SU-DHL-6 (cell line): ENCODE measurements around the gene ARRB1.

Experiments
- H2AFZ ChIP-seq: fragments of 200-600 bp; sonication (generic); 2 replicates; pipeline ENCODE4 v1.6.1; 2014; ENCODE audit warnings: low read depth, mild to moderate bottlenecking, moderate library complexity, mixed read lengths, antibody characterized with exemption, low read length; ENCODE audit not compliant: severe bottlenecking
- H3F3A ChIP-seq: fragments of 200-600 bp; shearing (Covaris generic); 2 replicates; pipeline ENCODE4 v1.6.0; 2016; ENCODE audit warnings: antibody characterized with exemption, mild to moderate bottlenecking; ENCODE audit not compliant: insufficient read depth
- H3K27ac ChIP-seq: fragments of 200-600 bp; sonication (generic); 2 replicates; pipeline ENCODE4 v1.5.1; 2016; ENCODE audit warnings: low read depth, mild to moderate bottlenecking, low read length, moderate library complexity, mixed read lengths
- H3K27me3 ChIP-seq: fragments of 200-600 bp; sonication (generic), shearing (Covaris generic); 2 replicates; pipeline ENCODE4 v1.6.0; 2014; ENCODE audit warnings: mild to moderate bottlenecking, low read length
- H3K36me3 ChIP-seq: fragments of 200-600 bp; sonication (generic); 2 replicates; pipeline ENCODE4 v1.6.1; 2014; ENCODE audit warnings: mild to moderate bottlenecking, low read length, mixed read lengths
- H3K4me2 ChIP-seq: fragments of 300-600, 200-600 bp; shearing (Covaris generic), sonication (generic); 2 replicates; pipeline ENCODE4 v1.6.0; 2014; ENCODE audit warnings: low read length, low read depth, mild to moderate bottlenecking; ENCODE audit not compliant: poor library complexity, severe bottlenecking
- H3K4me3 ChIP-seq: fragments of 200-600 bp; sonication (generic); 2 replicates; pipeline ENCODE4 v1.5.1; 2014; ENCODE audit warnings: antibody characterized with exemption, low read length, mild to moderate bottlenecking, mixed read lengths; ENCODE audit not compliant: insufficient read depth, poor library complexity, severe bottlenecking
- H3K79me2 ChIP-seq: fragments of 200-600 bp; sonication (generic); 2 replicates; pipeline ENCODE4 v1.6.1; 2014; ENCODE audit warnings: mild to moderate bottlenecking, low read length, moderate library complexity; ENCODE audit not compliant: insufficient read depth
- H3K9ac ChIP-seq: fragments of 200-600 bp; sonication (generic); 2 replicates; pipeline ENCODE4 v1.7.0; 2014; ENCODE audit warnings: mild to moderate bottlenecking, low read length
- H3K9me2 ChIP-seq: fragments of 200-600 bp; sonication (generic); replicated peaks from 2 replicates; pipeline ENCODE4 v1.6.1; 2014; ENCODE audit warnings: low read length; ENCODE audit not compliant: insufficient read depth
- H3K9me3 ChIP-seq: fragments of 200-600 bp; sonication (generic); 2 replicates; pipeline ENCODE4 v1.6.1; 2014; ENCODE audit warnings: low read length, mixed read lengths; ENCODE audit not compliant: insufficient read depth
- H4K20me1 ChIP-seq: fragments of 200-600 bp; sonication (generic); 2 replicates; pipeline ENCODE4 v1.6.1; 2014; ENCODE audit warnings: low read depth, mild to moderate bottlenecking, antibody characterized with exemption, low read length, moderate library complexity, mixed read lengths
- CTCF ChIP-seq: fragments of 200-600 bp; sonication (generic); IDR thresholded peaks from one replicate; pipeline ENCODE4 v1.5.1; 2017; ENCODE audit warnings: antibody characterized with exemption, mild to moderate bottlenecking, low read length, moderate library complexity; ENCODE audit not compliant: insufficient read depth, poor library complexity, severe bottlenecking
- EZH2phosphoT487 ChIP-seq: fragments of 200-600 bp; sonication (generic), shearing (Covaris generic); conservative IDR thresholded peaks from 2 replicates; pipeline ENCODE4 v1.6.1; 2018; ENCODE audit warnings: mild to moderate bottlenecking, antibody characterized with exemption, low read length, moderate library complexity, mixed read lengths

The ARRB1 gene

GRCh38 chr11:75319035-75319877, 32.2 kb downstream of the ARRB1 start:
- no peaks in the 10 kb centered on the region for H3K36me3 ChIP-seq
- no peak overlapping the region for H3K9ac ChIP-seq
- H2AFZ ChIP-seq, result no peak overlapping the region
- no peaks in the 10 kb centered on the region for H3K9me3 ChIP-seq
- H3K4me3 ChIP-seq, result no peak overlapping the region
- no peaks in the 10 kb centered on the region for H3F3A ChIP-seq
- H3K27ac ChIP-seq, result no peak overlapping the region
- no peak overlapping the region for H3K4me2 ChIP-seq
- no peaks in the 10 kb centered on the region for H3K79me2 ChIP-seq
- TF ChIP-seq CTCF (no peak), EZH2phosphoT487 (no peak)
- no peaks in the 10 kb centered on the region for H4K20me1 ChIP-seq
- no peaks in the 10 kb centered on the region for H3K27me3 ChIP-seq
- H3K9me2 ChIP-seq, result no peaks in the 10 kb centered on the region

- no peaks in the 10 kb centered on the region for H3K9me3 ChIP-seq
- no peak overlapping the region for H3K4me3 ChIP-seq
- H2AFZ ChIP-seq, result no peak overlapping the region
- H3K36me3 ChIP-seq, result no peaks in the 10 kb centered on the region
- H3F3A ChIP-seq, result no peaks in the 10 kb centered on the region
- no peak for TF ChIP-seq CTCF
- TF ChIP-seq EZH2phosphoT487, result no peak
- no peak overlapping the region for H3K27ac ChIP-seq
- H3K79me2 ChIP-seq, result no peaks in the 10 kb centered on the region
- no peak overlapping the region for H3K9ac ChIP-seq
- no peak overlapping the region for H3K4me2 ChIP-seq
- no peaks in the 10 kb centered on the region for H4K20me1 ChIP-seq
- H3K27me3 ChIP-seq, result no peaks in the 10 kb centered on the region
- no peaks in the 10 kb centered on the region for H3K9me2 ChIP-seq
Observed at GRCh38 chr11:75317446-75318122, 33.9 kb downstream of the ARRB1 start.

GRCh38 chr11:75315439-75315805, 36.0 kb downstream of the ARRB1 start:
- Histone ChIP-seq H3K9me3 (no peaks in the 10 kb centered on the region), H4K20me1 (no peaks in the 10 kb centered on the region), H3K27me3 (no peaks in the 10 kb centered on the region), H3K27ac (no peak overlapping the region), H3K9ac (no peak overlapping the region), H2AFZ (no peak overlapping the region), H3F3A (no peaks in the 10 kb centered on the region), H3K79me2 (no peaks in the 10 kb centered on the region), H3K4me3 (no peak overlapping the region), H3K4me2 (no peak overlapping the region), H3K36me3 (no peaks in the 10 kb centered on the region), H3K9me2 (no peaks in the 10 kb centered on the region)
- TF ChIP-seq CTCF (no peak), EZH2phosphoT487 (no peak)
